GM21526 (cell line): ENCODE results near the gene PARP9.
"Not testable (repeated sequence)": the region's sequence is repeated elsewhere in the genome, so short reads cannot be mapped to it uniquely, and the experiment has no call there.

Experiments
- ATAC-seq: cut with Tn5 transposase; IDR thresholded peaks from one replicate; pipeline ENCODE4 v1.9.1; 2021; ENCODE audit warnings: moderate library complexity; ENCODE audit not compliant: unreplicated experiment, low FRiP score

The PARP9 gene

GRCh38 chr3:122576174-122576940 lies 12.3 kb upstream of the PARP9 start:
- peak; percentile 79 for ATAC-seq

DNA sequence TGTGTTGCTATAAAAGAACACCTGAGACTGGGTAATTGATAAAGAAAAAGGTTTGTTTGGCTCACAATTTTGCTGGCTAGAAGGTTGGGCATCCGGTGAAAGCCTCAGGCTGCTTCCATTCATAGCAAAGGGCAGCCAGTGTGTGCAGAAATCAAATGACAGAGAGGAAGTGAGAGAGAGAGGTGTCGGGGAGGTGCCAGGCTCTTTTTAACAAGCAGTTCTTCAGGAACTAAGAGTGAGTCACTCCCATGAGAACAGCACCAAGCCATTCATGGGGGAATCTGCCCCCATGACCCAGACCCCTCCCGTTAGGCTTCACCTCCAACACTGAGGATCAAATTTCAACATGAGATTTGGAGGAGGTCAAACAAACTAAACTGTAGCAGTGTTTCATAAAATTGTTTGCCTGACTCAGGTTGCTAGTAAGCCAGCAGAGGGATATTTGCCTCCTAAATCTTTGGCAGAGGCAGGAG lies 8.9 kb upstream of the PARP9 start:
- no peak for ATAC-seq

DNA sequence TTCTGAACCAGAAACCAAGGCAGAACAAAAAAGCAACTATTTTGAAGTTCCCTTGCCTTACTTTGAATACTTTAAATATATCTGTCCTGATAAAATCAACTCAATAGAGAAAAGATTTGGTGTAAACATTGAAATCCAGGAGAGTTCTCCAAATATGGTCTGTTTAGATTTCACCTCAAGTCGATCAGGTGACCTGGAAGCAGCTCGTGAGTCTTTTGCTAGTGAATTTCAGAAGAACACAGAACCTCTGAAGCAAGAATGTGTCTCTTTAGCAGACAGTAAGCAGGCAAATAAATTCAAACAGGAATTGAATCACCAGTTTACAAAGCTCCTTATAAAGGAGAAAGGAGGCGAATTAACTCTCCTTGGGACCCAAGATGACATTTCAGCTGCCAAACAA lies 4.7 kb upstream of the PARP9 start:
- no peak for ATAC-seq

DNA sequence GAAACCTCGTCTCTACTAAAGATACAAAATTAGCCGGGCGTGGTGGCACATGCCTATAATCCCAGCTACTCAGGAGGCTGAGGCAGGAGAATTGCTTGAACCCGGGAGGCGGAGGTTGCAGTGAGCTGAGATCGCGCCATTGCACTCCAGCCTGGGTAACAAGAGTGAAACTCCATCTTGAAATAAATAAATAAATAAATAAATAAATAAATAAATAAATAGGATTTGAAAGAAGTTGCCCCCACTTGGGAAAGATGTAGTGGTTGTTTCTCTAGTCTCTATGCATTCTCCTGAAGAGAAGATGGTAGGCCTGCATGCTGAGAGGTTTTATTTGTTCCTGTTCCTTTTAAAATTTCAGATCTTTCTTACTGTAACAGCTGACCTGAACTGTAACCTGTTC lies 4.0 kb upstream of the PARP9 start:
- not testable (repeated sequence) for ATAC-seq

DNA sequence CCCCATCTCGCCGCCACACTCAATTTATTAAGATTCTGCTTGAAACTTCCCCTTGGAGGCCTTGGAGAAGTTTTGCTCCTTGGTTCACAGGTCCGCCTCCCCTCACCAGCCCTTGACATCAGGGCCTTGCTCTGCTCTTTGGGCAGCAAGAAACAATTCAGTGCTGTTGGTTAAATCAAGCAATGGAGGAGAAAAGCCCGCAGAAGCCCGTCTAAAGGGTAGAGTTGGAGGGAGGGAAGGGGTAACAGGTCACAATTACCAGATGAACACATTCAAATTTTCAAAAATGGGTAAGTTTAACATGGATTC lies 429 bp downstream of the PARP9 start:
- ATAC-seq, result peak; percentile 11

DNA sequence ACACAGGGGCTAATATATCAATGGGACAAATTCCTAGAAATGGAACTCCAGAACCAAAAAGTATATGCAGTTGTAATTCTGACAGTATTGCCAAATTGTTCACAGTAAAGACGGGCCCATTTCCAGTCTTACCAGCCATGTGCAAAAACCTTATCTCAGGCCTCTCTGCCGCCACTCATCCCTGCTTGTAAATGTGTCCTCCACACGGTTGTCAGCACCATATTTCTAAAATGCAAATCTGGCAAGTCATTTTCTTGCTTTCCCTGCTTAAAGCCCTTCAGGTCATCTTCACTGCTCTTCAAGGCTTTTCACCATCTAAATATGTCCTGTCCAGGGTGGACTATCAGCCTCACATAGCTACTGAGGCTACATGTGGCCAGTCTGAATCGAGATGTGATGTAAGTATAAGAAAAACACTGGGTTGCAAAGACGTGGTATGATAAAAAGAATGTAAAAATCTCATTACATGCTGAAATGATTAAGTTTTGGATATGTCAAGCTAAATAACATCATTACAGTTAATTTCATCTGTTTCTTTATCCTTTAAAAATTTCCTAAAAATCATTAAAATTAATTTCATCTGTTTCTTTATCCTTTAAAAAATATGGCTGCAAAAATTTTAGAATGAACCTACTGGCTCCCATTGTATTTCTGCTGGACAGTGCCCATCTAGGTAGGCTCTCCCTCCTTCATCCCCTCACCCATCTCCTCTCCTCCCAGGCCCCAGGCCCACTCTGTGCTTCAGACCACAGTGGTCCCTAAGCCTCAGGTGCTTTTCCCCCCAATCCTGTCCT lies 980 bp downstream of the PARP9 start:
- no peak for ATAC-seq

GRCh38 chr3:122560680-122561079 lies 3.4 kb downstream of the PARP9 start:
- no peak for ATAC-seq

DNA sequence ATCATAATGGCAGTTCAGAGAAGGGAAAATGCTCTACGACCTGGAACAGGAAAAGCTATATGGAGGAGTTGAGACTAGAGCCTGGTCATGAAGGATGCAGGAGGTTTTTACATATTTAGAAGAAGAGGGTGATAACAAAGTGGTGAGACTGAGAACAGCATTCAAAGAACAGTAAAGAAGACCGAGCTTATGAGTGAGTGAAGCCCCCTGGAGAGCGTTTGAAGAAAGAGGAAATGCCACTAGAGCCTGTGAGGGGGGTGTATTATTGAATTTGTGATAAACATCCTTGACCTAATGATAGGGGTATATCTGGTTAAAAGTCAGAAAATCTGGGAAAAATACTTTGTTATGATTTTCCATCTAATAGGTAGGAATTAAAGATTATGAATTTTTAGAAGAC lies 4.2 kb downstream of the PARP9 start:
- ATAC-seq, result no peak

GRCh38 chr3:122558605-122559004 lies 5.5 kb downstream of the PARP9 start:
- no peak for ATAC-seq

GRCh38 chr3:122557356-122557755 lies 6.7 kb downstream of the PARP9 start:
- no peak for ATAC-seq

DNA sequence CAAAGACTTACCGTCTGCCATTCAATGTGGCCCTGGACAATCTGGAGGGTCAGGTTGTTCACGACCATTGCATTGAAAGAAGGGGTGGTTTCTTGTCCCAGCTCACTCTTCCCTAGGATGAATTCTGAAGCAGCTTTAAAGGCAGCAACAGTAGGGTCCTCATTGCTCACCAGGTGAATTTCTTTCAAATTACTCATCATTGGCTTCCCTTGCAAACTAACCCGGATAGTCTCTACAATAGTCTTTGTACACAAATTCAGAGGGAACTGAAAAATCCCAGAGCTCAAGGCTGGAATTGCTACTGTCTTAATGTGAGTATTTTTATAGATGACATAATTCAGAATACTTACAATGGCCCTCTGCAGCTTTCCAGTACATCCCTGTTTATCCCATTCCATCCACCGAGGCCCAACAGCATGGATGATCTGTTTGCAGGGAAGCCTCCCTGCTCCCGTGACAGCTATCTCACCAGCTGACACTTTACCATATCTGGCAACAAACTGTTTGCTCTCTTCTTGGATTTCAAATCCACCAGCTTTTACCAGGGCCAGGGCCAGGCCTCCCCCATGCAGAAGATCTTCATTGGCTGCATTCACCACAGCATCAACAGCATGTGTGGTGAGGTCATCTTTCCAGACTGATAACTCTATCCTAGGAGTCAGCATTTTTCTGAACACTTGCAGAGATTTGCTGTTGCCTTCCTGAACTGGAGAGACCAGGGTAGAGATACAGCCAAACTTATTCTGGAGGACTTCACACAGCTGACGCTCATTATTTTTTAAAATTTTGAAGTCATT lies 8.6 kb downstream of the PARP9 start:
- no peak for ATAC-seq

GRCh38 chr3:122553171-122553570 lies 10.9 kb downstream of the PARP9 start:
- no peak for ATAC-seq

GRCh38 chr3:122548619-122549018 lies 15.5 kb downstream of the PARP9 start:
- ATAC-seq, result no peak

GRCh38 chr3:122548076-122548475 lies 16.0 kb downstream of the PARP9 start:
- no peak for ATAC-seq

DNA sequence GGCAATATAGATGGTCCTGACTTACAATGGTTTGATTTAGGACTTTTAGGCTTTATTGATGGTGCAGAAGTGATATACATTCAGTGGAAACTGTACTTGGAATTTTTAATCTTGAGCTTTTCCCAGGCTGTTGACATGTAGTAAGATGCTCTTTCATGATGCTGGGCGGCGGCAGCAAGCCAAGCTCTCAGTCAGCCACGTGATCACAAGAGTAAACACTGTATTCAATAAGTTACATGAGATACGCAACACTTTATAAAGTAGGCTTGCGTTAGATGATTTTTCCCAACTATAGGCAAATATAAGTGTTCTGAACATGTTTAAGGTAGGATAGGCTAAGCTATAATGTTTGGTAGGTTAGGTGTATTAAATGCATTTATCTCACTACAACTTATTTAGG lies 17.9 kb downstream of the PARP9 start:
- no peak for ATAC-seq

DNA sequence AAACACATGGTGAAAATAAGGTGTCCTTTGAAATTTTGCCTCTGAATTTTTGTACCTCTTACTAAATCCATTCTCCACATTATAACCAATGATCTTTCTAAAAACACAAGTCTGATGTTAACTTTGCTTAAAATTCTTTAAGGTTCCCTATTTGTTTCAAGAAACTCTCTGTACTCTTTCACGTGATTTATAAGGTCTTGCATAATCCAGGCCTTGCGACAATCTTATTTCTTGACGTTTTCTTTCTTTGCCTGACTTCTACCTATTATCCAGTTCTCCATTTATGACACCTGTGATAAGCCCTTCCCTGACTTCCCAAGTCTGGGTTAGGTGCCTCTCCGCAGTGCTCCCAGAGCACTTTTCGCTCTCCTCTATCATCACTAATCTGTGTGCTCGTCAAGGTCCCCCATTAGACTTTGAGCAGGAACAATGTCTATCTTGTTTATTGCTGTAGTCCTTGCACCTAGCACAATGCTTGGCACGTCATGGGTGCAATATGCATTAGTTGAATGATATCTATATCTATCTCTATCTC lies 25.1 kb downstream of the PARP9 start:
- no peak for ATAC-seq

DNA sequence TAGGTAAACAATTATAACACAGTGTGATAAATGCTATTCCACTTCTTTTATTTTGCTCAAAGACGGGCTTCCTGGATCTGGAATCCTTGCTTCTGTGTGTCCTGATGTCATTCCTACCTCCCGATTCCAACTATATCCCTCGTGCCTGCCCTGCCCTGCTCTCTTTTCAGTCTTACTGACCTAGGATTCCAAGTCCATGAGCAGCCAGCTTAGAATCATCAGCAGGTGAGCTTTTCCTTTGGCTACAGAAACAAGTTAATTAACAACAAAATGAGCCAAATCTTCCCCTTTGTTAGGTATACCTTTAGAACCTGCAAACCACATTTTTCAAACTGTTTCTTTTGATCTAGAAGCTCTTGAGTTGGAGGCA lies 27.5 kb downstream of the PARP9 start:
- ATAC-seq, result no peak

GRCh38 chr3:122535964-122536631 lies 28.0 kb downstream of the PARP9 start:
- ATAC-seq, result no peak

DNA sequence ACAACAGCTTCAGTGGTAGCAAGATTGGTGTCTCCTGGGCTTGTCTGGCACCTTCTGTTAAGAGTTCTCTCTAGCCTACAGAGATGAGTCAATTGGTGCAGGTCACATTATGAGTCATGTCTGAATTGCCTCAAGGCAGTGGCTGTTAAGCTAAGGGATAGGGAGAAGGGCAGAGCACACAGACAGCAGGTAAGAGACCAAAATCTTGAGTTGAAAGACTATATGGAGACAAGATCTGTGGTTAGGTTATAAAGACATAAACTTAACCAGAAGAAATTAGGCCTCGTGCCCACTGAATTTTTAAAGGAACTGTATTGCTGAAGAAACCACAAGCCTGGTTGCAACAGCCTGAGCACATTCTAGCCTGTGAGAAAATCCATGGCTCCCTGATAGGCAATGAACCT lies 30.2 kb downstream of the PARP9 start:
- ATAC-seq, result peak; percentile 97

GRCh38 chr3:122533480-122533879 lies 30.6 kb downstream of the PARP9 start:
- ATAC-seq, result no peak
